GM21786 (cell line): Measurements from ENCODE around the gene TRPV6.

ENCODE experiments used
- ATAC-seq: cut with Tn5 transposase; IDR thresholded peaks from one replicate; pipeline ENCODE4 v1.9.1; 2021; ENCODE audit not compliant: unreplicated experiment

Gene TRPV6

GRCh38 chr7:142908921-142909890 lies 23.7 kb upstream of the TRPV6 start:
- no peak for ATAC-seq

GRCh38 chr7:142908290-142908689 lies 22.7 kb upstream of the TRPV6 start:
- no peak for ATAC-seq

GRCh38 chr7:142906643-142907042 lies 21.1 kb upstream of the TRPV6 start:
- ATAC-seq = no peak

GRCh38 chr7:142905759-142906158 lies 20.2 kb upstream of the TRPV6 start:
- ATAC-seq = no peak

GRCh38 chr7:142904128-142904527 lies 18.6 kb upstream of the TRPV6 start:
- ATAC-seq = no peak

GRCh38 chr7:142901426-142902259 lies 16.1 kb upstream of the TRPV6 start:
- ATAC-seq = no peak

- no peak for ATAC-seq
These were observed 14.1 kb upstream of the TRPV6 start for GRCh38 chr7:142899661-142900060.

GRCh38 chr7:142898377-142899170 lies 13.0 kb upstream of the TRPV6 start:
- ATAC-seq = no peak

GRCh38 chr7:142897691-142898090 lies 12.1 kb upstream of the TRPV6 start:
- ATAC-seq = no peak

- ATAC-seq = no peak
These were observed 11.3 kb upstream of the TRPV6 start for GRCh38 chr7:142896741-142897379.

- ATAC-seq = no peak
These were observed 10.6 kb upstream of the TRPV6 start for GRCh38 chr7:142896151-142896550.

- ATAC-seq = no peak
These were observed 9.5 kb upstream of the TRPV6 start for GRCh38 chr7:142894985-142895593.

GRCh38 chr7:142894112-142894984 lies 8.8 kb upstream of the TRPV6 start:
- no peak for ATAC-seq

GRCh38 chr7:142892951-142893350 lies 7.4 kb upstream of the TRPV6 start:
- ATAC-seq = no peak

- ATAC-seq = no peak
These were observed 6.0 kb upstream of the TRPV6 start for GRCh38 chr7:142891490-142892082.

- ATAC-seq = no peak
These were observed 5.4 kb upstream of the TRPV6 start for GRCh38 chr7:142890874-142891485.

- ATAC-seq = no peak
These were observed 4.3 kb upstream of the TRPV6 start for GRCh38 chr7:142889816-142890215.

- no peak for ATAC-seq
These were observed 1.9 kb upstream of the TRPV6 start for GRCh38 chr7:142887282-142888015.
